Measurements from ENCODE around the gene PRKCE.
A peak's percentile ranks its signal among the peaks of the same experiment; 100 is the strongest.

- TF ChIP-seq SUZ12 (IDR thresholded peaks at IDR 0.05; ENCODE audit: low read length) (no peak), ZNF274 (IDR thresholded peaks at IDR 0.05; ENCODE audit: borderline replicate concordance, extremely low read depth, low read length) (no peak), GTF2F1 (IDR thresholded peaks at IDR 0.05; ENCODE audit: borderline replicate concordance, low read depth, low read length) (no peak), TAF1 (IDR thresholded peaks at IDR 0.05; ENCODE audit: low read depth, low read length) (no peak), JUND (IDR thresholded peaks at IDR 0.05; ENCODE audit: low read length) (no peak), SP1 (IDR thresholded peaks at IDR 0.05; ENCODE audit: low read depth, low read length) (no peak)
- TF ChIP-seq, protein P1, sequence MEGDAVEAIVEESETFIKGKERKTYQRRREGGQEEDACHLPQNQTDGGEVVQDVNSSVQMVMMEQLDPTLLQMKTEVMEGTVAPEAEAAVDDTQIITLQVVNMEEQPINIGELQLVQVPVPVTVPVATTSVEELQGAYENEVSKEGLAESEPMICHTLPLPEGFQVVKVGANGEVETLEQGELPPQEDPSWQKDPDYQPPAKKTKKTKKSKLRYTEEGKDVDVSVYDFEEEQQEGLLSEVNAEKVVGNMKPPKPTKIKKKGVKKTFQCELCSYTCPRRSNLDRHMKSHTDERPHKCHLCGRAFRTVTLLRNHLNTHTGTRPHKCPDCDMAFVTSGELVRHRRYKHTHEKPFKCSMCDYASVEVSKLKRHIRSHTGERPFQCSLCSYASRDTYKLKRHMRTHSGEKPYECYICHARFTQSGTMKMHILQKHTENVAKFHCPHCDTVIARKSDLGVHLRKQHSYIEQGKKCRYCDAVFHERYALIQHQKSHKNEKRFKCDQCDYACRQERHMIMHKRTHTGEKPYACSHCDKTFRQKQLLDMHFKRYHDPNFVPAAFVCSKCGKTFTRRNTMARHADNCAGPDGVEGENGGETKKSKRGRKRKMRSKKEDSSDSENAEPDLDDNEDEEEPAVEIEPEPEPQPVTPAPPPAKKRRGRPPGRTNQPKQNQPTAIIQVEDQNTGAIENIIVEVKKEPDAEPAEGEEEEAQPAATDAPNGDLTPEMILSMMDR (IDR thresholded peaks at IDR 0.05; ENCODE audit: control extremely low read depth in 1 of 3, insufficient read depth in 1 of 3, low read depth in 1 of 3, low read length in 3 of 3) = peak in 2 of 3 experiments; percentile 6 to 19; a peak in 2 of 4 replicates
These were observed 146.2 kb downstream of the PRKCE start for GRCh38 chr2:45797451-45798230.
